Endothelial cell of umbilical vein (primary cell): ENCODE data around the gene PPHLN1. TPM values are rescaled to one million over a fixed set of nuclear protein-coding genes. Genes with fewer than 3 reads are reported as not detected.

Source experiments
- BruUV-seq: library from RNA; stranded (reverse); fragments of 400-500 nt; replicated peaks from 2 replicates; lab custom pipeline; 2021; lab: Mats Ljungman, UMichigan
- CTCF ChIA-PET: fragments of 300-600, 350-600 bp; sonication (Branson Sonifier 250); formaldehyde crosslinking; loops from one replicate; lab custom pipeline; 2021; ENCODE audit warnings: antibody characterized with exemption, inconsistent platforms; lab: Charles Lee
- POLR2A ChIA-PET: fragments of 300-600, 350-600 bp; sonication (Branson Sonifier 250); formaldehyde crosslinking; loops from one replicate; lab custom pipeline; 2021; ENCODE audit warnings: antibody characterized with exemption, inconsistent platforms; lab: Charles Lee
- DNase-seq: peaks from one replicate; pipeline ENCODE4 v3.0.0-alpha.2; 2011; ENCODE audit warnings: low read depth, low spot score
- FAIRE-seq: peaks from 2 replicates; lab custom pipeline; 2011; peaks lifted over from hg19 to GRCh38; lab: Jason Lieb, UNC
- H2AFZ ChIP-seq: 2 replicates; pipeline ENCODE4 v1.6.0; 2012; ENCODE audit warnings: low read depth, low read length, control low read depth, inconsistent platforms
- H3K27ac ChIP-seq: 2 replicates; pipeline ENCODE4 v1.5.1; 2011; ENCODE audit warnings: low read depth, mild to moderate bottlenecking, control low read depth, low read length, moderate library complexity; ENCODE audit not compliant: insufficient read depth
- H3K27me3 ChIP-seq, 2 experiments: 2 replicates each; pipeline versions ENCODE4 v1.6.0 to v1.6.1; 2011; ENCODE audit warnings: low read length in 2 of 2, mixed read lengths in 1 of 2; ENCODE audit not compliant: control insufficient read depth in 2 of 2, insufficient read depth in 2 of 2
- H3K36me3 ChIP-seq, 2 experiments: 2 replicates in 1 of 2; 3 replicates in 1 of 2; pipeline ENCODE4 v1.5.1; 2011; ENCODE audit warnings: low read length in 2 of 2, mild to moderate bottlenecking in 1 of 2, moderate library complexity in 1 of 2; ENCODE audit not compliant: control insufficient read depth in 2 of 2, insufficient read depth in 2 of 2; ENCODE audit errors: extremely low read depth in 1 of 2
- H3K4me1 ChIP-seq: 3 replicates; pipeline ENCODE4 v1.5.1; 2011; ENCODE audit warnings: mild to moderate bottlenecking, low read length; ENCODE audit not compliant: control insufficient read depth, insufficient read depth; ENCODE audit errors: extremely low read depth
- H3K4me2 ChIP-seq: 2 replicates; pipeline ENCODE4 v1.6.1; 2011; ENCODE audit warnings: low read length, control low read depth, mixed read lengths; ENCODE audit not compliant: insufficient read depth
- H3K4me3 ChIP-seq, 3 experiments: fragments of 200-600 bp in 1 of 3; sonication (generic), shearing (Covaris generic) in 1 of 3; replicated peaks in 1 of 3; 2 replicates each; pipeline ENCODE4 v1.5.1; 2011 to 2016; ENCODE audit warnings: control low read depth in 3 of 3, low read length in 3 of 3, mild to moderate bottlenecking in 2 of 3, inconsistent platforms in 1 of 3, low read depth in 1 of 3, moderate library complexity in 1 of 3; ENCODE audit not compliant: insufficient read depth in 1 of 3
- H3K79me2 ChIP-seq: 2 replicates; pipeline ENCODE4 v1.6.0; 2012; ENCODE audit warnings: low read length, inconsistent platforms; ENCODE audit not compliant: control insufficient read depth, insufficient read depth
- H3K9ac ChIP-seq: replicated peaks from 2 replicates; pipeline ENCODE3; 2011; ENCODE audit warnings: low read length, control low read depth; ENCODE audit not compliant: insufficient read depth; ENCODE audit errors: extremely low read depth
- H3K9me1 ChIP-seq: replicated peaks from 3 replicates; pipeline ENCODE4 v1.6.0; 2011; ENCODE audit warnings: mild to moderate bottlenecking, low read length; ENCODE audit not compliant: control insufficient read depth, insufficient read depth; ENCODE audit errors: extremely low read depth
- H3K9me3 ChIP-seq: replicated peaks from 2 replicates; pipeline ENCODE4 v1.5.1; 2012; ENCODE audit warnings: low read length, inconsistent platforms; ENCODE audit not compliant: control insufficient read depth, insufficient read depth
- H4K20me1 ChIP-seq: replicated peaks from 2 replicates; pipeline ENCODE3; 2011; ENCODE audit warnings: mild to moderate bottlenecking, low read length; ENCODE audit not compliant: control insufficient read depth, insufficient read depth; ENCODE audit errors: extremely low read depth
- CTCF ChIP-seq, 2 donors: IDR thresholded peaks; 1 replicate in 1 of 2; 2 replicates in 1 of 2; pipeline ENCODE4 v1.5.1; 2011; ENCODE audit warnings: low read length in 2 of 2, mild to moderate bottlenecking in 2 of 2, moderate library complexity in 2 of 2, control low read depth in 1 of 2, inconsistent platforms in 1 of 2, low read depth in 1 of 2; ENCODE audit not compliant: insufficient read depth in 1 of 2; ENCODE audit errors: extremely low read depth in 1 of 2
- EZH2 ChIP-seq: IDR thresholded peaks from 2 replicates; pipeline ENCODE4 v1.6.1; 2012; ENCODE audit warnings: borderline replicate concordance, low read depth, mild to moderate bottlenecking, moderate library complexity, low read length, inconsistent platforms; ENCODE audit not compliant: severe bottlenecking
- FOS ChIP-seq: IDR thresholded peaks from 2 replicates; pipeline ENCODE4 v1.6.1; 2011; ENCODE audit warnings: mild to moderate bottlenecking, low read length, moderate library complexity, borderline replicate concordance; ENCODE audit not compliant: insufficient read depth
- GATA2 ChIP-seq: IDR thresholded peaks from 2 replicates; pipeline ENCODE4 v1.7.0; 2011; ENCODE audit warnings: low read depth, mild to moderate bottlenecking, moderate library complexity, mixed read lengths, low read length; ENCODE audit not compliant: insufficient read length, insufficient read depth
- JUN ChIP-seq: IDR thresholded peaks from 2 replicates; pipeline ENCODE4 v1.6.1; 2011; ENCODE audit warnings: borderline replicate concordance, low read depth; ENCODE audit not compliant: insufficient read length, insufficient read depth
- MAX ChIP-seq: IDR thresholded peaks from 2 replicates; pipeline ENCODE4 v1.6.1; 2011; ENCODE audit not compliant: insufficient read depth, insufficient read length
- MYC ChIP-seq: IDR thresholded peaks from one replicate; pipeline ENCODE4 v1.6.1; 2011; ENCODE audit warnings: mild to moderate bottlenecking, low read depth, low read length
- POLR2A ChIP-seq: IDR thresholded peaks from 2 replicates; pipeline ENCODE4 v1.6.1; 2012; ENCODE audit warnings: low read depth, mild to moderate bottlenecking, control low read depth, low read length
- POLR2AphosphoS5 ChIP-seq: IDR thresholded peaks from 2 replicates; pipeline ENCODE4 v1.6.1; 2012; ENCODE audit warnings: low read depth, mild to moderate bottlenecking, control low read depth, low read length, moderate library complexity; ENCODE audit not compliant: insufficient read depth
- dilution Hi-C: fragments of 300-500 bp; cut with MboI; formaldehyde crosslinking; loops from one replicate; pipeline ENCODE4 v1.15.0; 2019; ENCODE audit warnings: low sequenced_read_pairs; ENCODE audit not compliant: extremely low pct_ligation_motif_present
- intact Hi-C: fragments of 100-400 bp; cut with micrococcal nuclease; formaldehyde crosslinking; loops from one replicate; pipeline ENCODE4 v1.10.0; 2022
- polyA plus RNA-seq, 4 experiments: library from polyadenylated mRNA; depleted of rRNA in 3 of 4; stranded (reverse) in 3 of 4; unstranded in 1 of 4; fragments of >200 nt; gene quantifications; 2 replicates each; pipeline versions ENCODE4 v1.2.1 to v1.2.3, GENCODE V29; 2011 to 2012; ENCODE audit warnings: missing spikeins in 1 of 4
- total RNA-seq: library from RNA; stranded (reverse); gene quantifications from 2 replicates; pipeline ENCODE4 v1.2.3, GENCODE V29; 2021

Gene PPHLN1
- total and polyA plus RNA-seq, 2 donors (not counting 3 experiments of a cell fraction or from before 2014, with no cell fraction given): 23.4 to 62.2 TPM

GRCh38 chr12:42364692-42365091 lies 38.7 kb downstream of the PPHLN1 start:
- POLR2A ChIA-PET: no interaction called here
- TF ChIP-seq MAX: no peak
- TF ChIP-seq FOS: no peak

GRCh38 chr12:42365486-42365885 lies 39.5 kb downstream of the PPHLN1 start:
- H3K9ac ChIP-seq: no peak overlapping the region
- H2AFZ ChIP-seq: no peak overlapping the region
- H3K27me3 ChIP-seq: no peaks in the 10 kb centered on the region
- no peaks in the 10 kb centered on the region for H3K9me3 ChIP-seq
- H3K36me3 ChIP-seq: peaks cover 0 to 2% of the 10 kb centered on the region in 2 experiments
- dilution Hi-C loops (no loop called here), intact Hi-C loops (no loop called here)
- no peak overlapping the region for H3K4me3 ChIP-seq
- no TSS peak for BruUV-seq
- peaks cover 6% of the 10 kb centered on the region for H3K4me1 ChIP-seq
- no peak overlapping the region for H3K4me2 ChIP-seq
- FAIRE-seq (no peak), DNase-seq (no peak)
- no peaks in the 10 kb centered on the region for H4K20me1 ChIP-seq
- TF ChIP-seq FOS: no peak
- TF ChIP-seq POLR2A: no peak
- no peak for TF ChIP-seq JUN
- no peak for TF ChIP-seq MYC
- TF ChIP-seq EZH2: no peak
- no peak for TF ChIP-seq POLR2AphosphoS5
- TF ChIP-seq MAX: no peak
- no peak for TF ChIP-seq CTCF (IDR thresholded peaks at IDR 0.05; ENCODE audit: extremely low read depth in 1 of 2, insufficient read depth in 1 of 2, low read depth in 1 of 2, low read length in 2 of 2)
- no peak for TF ChIP-seq GATA2
- H3K9me1 ChIP-seq: no peaks in the 10 kb centered on the region
- ChIA-PET POLR2A (no interaction called here), CTCF (interaction anchor here (0.7 to 1.0 kb wide), 2 partner anchors 12 to 17 kb away, joined by 3 to 4 read pairs; no protein-coding TSS in a partner anchor)
- H3K79me2 ChIP-seq: peaks cover 17% of the 10 kb centered on the region
- no peak overlapping the region for H3K27ac ChIP-seq

More at GRCh38 chr12:42364692-42365091, 38.7 kb downstream of the PPHLN1 start:
- no peak overlapping the region for H3K9ac ChIP-seq
- BruUV-seq: no TSS peak
- no peak for FAIRE-seq
- H3K4me2 ChIP-seq: no peak overlapping the region
- CTCF ChIA-PET: interaction anchor here (1.0 kb wide), 1 partner anchor 11 kb away, joined by 3 read pairs; no protein-coding TSS in a partner anchor
- no peaks in the 10 kb centered on the region for H3K27me3 ChIP-seq
- H3K4me1 ChIP-seq: peaks cover 7% of the 10 kb centered on the region
- DNase-seq: no peak
- no peaks in the 10 kb centered on the region for H4K20me1 ChIP-seq
- intact Hi-C loops (no loop called here), dilution Hi-C loops (no loop called here)
- peaks cover 0 to 2% of the 10 kb centered on the region in 2 experiments for H3K36me3 ChIP-seq
- no peaks in the 10 kb centered on the region for H3K9me1 ChIP-seq
- H3K79me2 ChIP-seq: peaks cover 19% of the 10 kb centered on the region
- H3K4me3 ChIP-seq: no peak overlapping the region
- no peak overlapping the region for H3K27ac ChIP-seq
- H3K9me3 ChIP-seq: no peaks in the 10 kb centered on the region
- H2AFZ ChIP-seq: no peak overlapping the region
